Renal cortical epithelial cell (primary cell): ENCODE measurements around the gene KLHDC10. TPM values are rescaled to one million over a fixed set of nuclear protein-coding genes. Genes with fewer than 3 reads are reported as not detected.
"Not testable (repeated sequence)": the region's sequence is repeated elsewhere in the genome, so short reads cannot be mapped to it uniquely, and the experiment has no call there.

Source experiments
- DNase-seq: peaks from one replicate; pipeline ENCODE4 v3.0.0-alpha.2; 2011; ENCODE audit warnings: low read depth
- total RNA-seq: library from RNA; depleted of rRNA; stranded (reverse); fragments of >200 nt; gene quantifications from 2 replicates; pipeline ENCODE4 v1.2.3, GENCODE V29; 2014

Gene KLHDC10
- total RNA-seq, 1 donor from 2014 or later, result 48.8 TPM

DNA sequence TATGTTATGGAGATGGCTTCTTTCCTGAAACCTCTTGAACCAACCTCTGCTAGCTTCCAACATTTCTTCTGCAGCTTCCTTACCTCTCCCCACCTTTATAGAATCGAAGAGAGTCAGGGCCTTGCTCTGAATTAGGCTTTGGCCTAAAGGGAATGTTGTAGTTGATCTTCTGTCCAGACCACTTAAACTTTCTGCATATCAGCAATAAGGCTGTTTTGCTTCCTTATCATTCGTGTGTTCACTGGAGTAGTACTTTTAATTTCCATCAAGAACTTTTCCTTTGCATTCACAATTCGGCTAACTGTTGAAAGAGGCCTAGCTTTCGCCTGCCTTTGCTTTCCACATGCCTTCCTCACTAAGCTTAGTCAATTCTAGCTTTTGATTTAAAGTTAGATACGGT is 48.0 kb downstream of the KLHDC10 start:
- DNase-seq, result no peak

GRCh38 chr7:130118801-130119200 is 48.5 kb downstream of the KLHDC10 start:
- DNase-seq, result no peak

GRCh38 chr7:130123501-130123900 is 53.2 kb downstream of the KLHDC10 start:
- DNase-seq, result no peak

GRCh38 chr7:130124711-130125110 is 54.4 kb downstream of the KLHDC10 start:
- no peak for DNase-seq

- DNase-seq, result not testable (repeated sequence)
These were observed 56.5 kb downstream of the KLHDC10 start for GRCh38 chr7:130126840-130127239.

GRCh38 chr7:130127404-130127803 is 57.1 kb downstream of the KLHDC10 start:
- DNase-seq, result no peak

- DNase-seq, result no peak
These were observed 57.5 kb downstream of the KLHDC10 start for GRCh38 chr7:130127821-130128317.

DNA sequence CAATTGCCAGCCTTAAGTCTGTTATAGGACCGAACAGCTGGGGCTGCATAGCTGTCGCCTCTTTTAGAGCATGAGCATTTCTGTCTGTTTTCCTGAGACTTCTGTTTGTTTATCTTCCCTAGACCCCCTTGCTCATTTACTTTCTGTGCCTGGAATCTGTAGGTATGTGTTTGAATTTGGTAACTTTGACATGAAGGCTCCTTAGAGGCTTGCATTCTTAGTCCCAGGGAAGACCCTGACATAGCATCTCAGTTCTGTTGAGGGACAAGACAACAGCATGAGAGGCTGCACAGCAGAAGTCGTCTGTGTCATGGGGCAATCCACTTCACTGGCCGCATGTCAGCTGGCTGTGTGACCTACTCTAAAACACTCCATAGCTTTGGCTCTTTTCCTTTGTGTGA is 58.7 kb downstream of the KLHDC10 start:
- DNase-seq, result no peak

GRCh38 chr7:130131191-130131834 is 61.0 kb downstream of the KLHDC10 start:
- DNase-seq, result no peak

DNA sequence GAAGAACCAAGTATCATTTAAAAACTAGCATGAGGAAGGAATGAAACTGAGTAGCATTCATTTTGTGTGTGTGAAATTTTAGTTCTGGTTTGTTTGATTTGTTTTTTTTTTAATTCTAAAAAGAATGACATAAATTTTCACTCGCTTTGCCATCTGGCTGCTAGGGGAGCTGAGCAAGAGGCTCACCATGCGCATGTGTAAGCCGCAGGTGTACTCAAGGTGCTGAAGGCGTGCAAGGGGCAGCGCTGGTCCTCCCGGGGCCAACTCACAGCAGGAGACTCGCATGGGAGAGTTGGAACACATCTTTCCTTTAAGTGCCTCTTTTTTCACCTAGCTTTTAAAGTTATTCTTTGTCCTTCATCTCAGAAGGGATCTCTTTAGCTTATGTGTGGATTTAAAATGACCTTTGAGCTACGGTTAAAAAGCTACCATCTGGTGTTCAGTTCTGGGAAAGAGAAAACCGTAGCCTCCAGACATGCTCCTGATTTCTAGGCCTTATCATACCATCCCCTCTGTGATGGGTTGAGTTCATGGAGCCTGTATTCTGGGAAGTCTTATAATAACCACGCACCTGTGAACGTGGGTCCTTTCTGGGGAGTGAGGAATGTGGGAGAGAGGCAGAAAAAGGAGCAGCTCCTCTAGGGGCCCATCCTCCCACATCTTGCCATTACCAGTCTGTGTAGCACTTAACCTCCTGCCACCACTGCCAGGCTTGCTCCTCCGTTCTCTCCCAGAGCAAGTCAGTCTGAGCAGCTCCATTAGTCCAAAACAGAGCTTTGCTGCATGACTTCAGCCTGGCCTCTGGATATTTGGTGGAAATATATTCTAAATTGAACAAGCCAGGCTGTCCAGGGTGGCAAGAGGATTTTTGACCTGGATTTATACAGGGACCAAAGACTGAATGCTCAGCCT is 61.9 kb downstream of the KLHDC10 start:
- no peak for DNase-seq

- DNase-seq, result no peak
These were observed 62.9 kb downstream of the KLHDC10 start for GRCh38 chr7:130133029-130133782.

- DNase-seq, result no peak
These were observed 63.8 kb downstream of the KLHDC10 start for GRCh38 chr7:130134106-130134636.

GRCh38 chr7:130134726-130135125 is 64.4 kb downstream of the KLHDC10 start:
- no peak for DNase-seq

DNA sequence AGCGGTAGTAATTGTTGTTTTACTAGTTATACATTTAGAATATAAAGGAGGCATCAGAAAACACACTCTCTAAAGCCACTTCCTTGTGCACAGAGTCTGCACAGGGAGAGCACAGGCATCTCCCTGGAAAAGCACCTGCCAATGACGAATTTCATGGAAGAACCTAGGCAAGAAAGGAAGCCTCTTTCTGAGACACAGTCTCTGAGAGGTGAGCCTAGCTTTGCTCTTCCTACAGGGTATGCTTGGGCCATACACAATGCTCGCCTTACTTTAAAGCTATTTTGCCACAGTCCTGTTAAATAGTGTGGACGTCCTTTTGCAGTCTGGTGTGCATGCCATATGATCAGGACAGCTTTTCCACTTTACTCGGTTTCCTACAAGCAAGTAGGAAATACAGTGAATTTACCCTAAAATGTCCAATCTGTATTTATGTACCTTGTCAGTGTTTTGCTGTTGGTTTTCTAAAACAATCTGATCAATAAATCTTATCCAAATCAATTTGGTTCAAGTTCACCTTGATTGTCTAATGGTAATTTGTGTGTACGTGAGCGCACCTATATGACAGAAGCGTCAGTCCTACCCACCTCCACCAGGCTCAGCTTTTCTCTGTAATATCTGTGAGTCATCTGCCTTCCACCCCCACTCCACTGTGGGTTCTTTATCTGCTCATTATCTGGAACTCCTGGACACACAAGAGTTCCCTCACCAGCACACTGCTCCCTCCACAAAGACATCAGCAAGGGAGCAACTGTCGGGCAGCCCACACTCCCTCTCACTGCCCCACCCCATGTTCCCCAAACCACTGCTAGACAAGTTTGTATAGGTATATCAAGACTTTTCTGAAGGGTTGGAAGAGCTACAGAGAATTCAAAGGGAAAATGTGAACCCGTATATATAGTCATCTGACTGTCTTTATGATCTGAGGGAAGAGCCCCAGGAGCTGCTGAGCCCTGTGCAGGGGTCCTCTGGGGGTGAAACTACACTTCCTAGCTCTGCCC is 65.2 kb downstream of the KLHDC10 start:
- peak; percentile 46 for DNase-seq

DNA sequence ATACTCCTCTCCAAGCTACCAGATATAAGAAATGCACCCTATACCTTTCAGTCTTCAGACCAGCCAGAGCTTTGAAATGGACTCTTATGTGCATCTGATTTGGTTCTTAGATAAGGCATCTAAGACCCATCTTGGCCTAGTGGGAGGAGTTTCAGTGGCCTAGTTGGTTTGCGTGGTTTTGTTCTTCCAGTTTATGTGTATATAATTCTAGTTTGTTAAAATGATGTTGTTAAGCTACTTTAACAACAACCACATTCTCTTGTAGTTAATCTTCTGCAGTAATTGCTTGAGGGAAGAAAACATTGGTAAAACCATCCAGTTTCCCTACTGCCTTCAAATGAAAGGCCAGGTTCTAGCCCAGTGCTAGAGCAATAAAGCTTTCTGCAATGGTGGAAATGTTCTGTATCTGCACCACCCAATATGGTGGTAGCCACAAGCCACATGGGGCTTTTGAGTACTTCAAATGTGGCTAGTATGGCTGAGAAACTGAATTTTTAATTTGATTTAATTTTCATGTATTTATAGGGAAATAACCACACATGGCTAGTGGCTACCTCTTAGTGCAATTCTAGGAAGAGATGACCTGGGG is 66.3 kb downstream of the KLHDC10 start:
- DNase-seq, result peak; percentile 50

GRCh38 chr7:130137207-130137606 is 66.9 kb downstream of the KLHDC10 start:
- no peak for DNase-seq

- DNase-seq, result no peak
These were observed 69.0 kb downstream of the KLHDC10 start for GRCh38 chr7:130139193-130139960.

DNA sequence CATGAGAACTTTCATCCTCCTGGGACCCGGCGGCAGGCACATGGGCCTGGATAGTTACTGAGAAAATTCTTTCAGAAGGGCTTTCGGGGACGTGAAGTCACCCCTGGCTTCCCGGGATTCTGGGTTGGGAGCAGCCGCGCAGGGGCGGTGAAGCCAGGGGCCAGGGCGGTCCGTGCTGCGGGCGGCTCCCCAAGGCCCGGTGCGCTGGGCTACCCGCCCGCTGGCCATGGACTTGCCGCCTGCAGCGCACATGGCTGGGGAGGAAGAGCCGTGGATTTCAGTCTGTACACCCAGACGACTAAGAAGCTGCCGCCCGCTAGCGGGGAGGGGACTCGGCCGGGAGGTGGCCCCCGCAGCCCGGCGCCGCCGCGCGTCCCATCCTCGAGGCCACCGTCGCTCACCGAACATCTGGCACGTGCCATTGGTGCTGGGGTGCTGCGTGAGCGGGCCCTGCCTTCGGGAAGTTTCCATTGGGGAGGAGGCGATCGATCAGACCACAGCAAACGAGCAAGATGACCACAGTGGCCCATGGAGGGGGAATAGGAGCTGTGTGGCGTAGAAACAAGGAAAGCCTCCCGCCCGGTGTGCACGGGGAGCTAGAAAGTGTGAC is 70.3 kb downstream of the KLHDC10 start:
- no peak for DNase-seq
